SK-N-SH (cell line): ENCODE data around the gene C8A. TPM values are rescaled to one million over a fixed set of nuclear protein-coding genes. Genes with fewer than 3 reads are reported as not detected.

Experiments
- CTCF ChIA-PET: fragments of 300-600, 350-600 bp; formaldehyde crosslinking; extraction: SDS; loops from one replicate; lab custom pipeline; 2021; lab: Yijun Ruan, JAX
- POLR2A ChIA-PET: fragments of 350-600 bp; sonication (Branson Sonifier 250); formaldehyde crosslinking; extraction: SDS; loops from one replicate; lab custom pipeline; 2020; ENCODE audit warnings: antibody characterized with exemption, inconsistent platforms; lab: Yijun Ruan, JAX
- DNase-seq: peaks from one replicate; pipeline ENCODE4 v3.0.0; 2012
- H2AFZ ChIP-seq: fragments of 200-600 bp; sonication (generic); 2 replicates; pipeline ENCODE4 v1.8.1; 2016; ENCODE audit warnings: antibody characterized with exemption, mild to moderate bottlenecking, low read depth
- H3F3A ChIP-seq: fragments of 200-600 bp; sonication (generic); replicated peaks from 2 replicates; pipeline ENCODE3; 2016; ENCODE audit warnings: antibody characterized with exemption, mild to moderate bottlenecking; ENCODE audit not compliant: insufficient read depth
- H3K27ac ChIP-seq, 2 experiments: fragments of 200-500 bp in 1 of 2; fragments of 200-600 bp in 1 of 2; sonication (Bioruptor generic) in 1 of 2; sonication (generic), shearing (Covaris generic) in 1 of 2; 2 replicates each; pipeline versions ENCODE4 v1.5.1 to v1.6.1; 2014 to 2016; ENCODE audit warnings: low read depth in 2 of 2, inconsistent platforms in 1 of 2, low read length in 1 of 2, mild to moderate bottlenecking in 1 of 2, mixed read lengths in 1 of 2
- H3K27me3 ChIP-seq: fragments of 200-600 bp; sonication (generic), shearing (Covaris generic); 2 replicates; pipeline ENCODE4 v1.6.1; 2016; ENCODE audit warnings: mixed run types; ENCODE audit not compliant: insufficient read depth
- H3K36me3 ChIP-seq, 2 experiments: fragments of 200-500 bp in 1 of 2; fragments of 200-600 bp in 1 of 2; sonication (Bioruptor generic) in 1 of 2; sonication (generic) in 1 of 2; replicated peaks in 1 of 2; 2 replicates each; pipeline versions ENCODE3 to v1.5.1; 2014 to 2016; ENCODE audit warnings: low read length in 1 of 2, mild to moderate bottlenecking in 1 of 2; ENCODE audit not compliant: insufficient read depth in 2 of 2, control insufficient read depth in 1 of 2
- H3K4me1 ChIP-seq, 2 experiments: fragments of 200-500 bp in 1 of 2; fragments of 200-600 bp in 1 of 2; sonication (Bioruptor generic) in 1 of 2; sonication (generic), shearing (Covaris generic) in 1 of 2; 2 replicates each; pipeline versions ENCODE4 v1.5.1 to v1.6.1; 2014 to 2016; ENCODE audit warnings: low read depth in 1 of 2, low read length in 1 of 2, mixed run types in 1 of 2; ENCODE audit not compliant: insufficient read depth in 2 of 2, control insufficient read depth in 1 of 2
- H3K4me2 ChIP-seq: fragments of 200-600 bp; sonication (generic), shearing (Covaris generic); 2 replicates; pipeline ENCODE4 v1.6.1; 2017; ENCODE audit warnings: mixed run types
- H3K4me3 ChIP-seq, 2 experiments: fragments of 200-500 bp in 1 of 2; fragments of 200-600 bp in 1 of 2; sonication (Bioruptor generic) in 1 of 2; sonication (generic), shearing (Covaris generic) in 1 of 2; 2 replicates each; pipeline versions ENCODE4 v1.5.1 to v1.8.1; 2014 to 2016; ENCODE audit warnings: low read depth in 2 of 2, inconsistent platforms in 1 of 2, low read length in 1 of 2, mild to moderate bottlenecking in 1 of 2, mixed read lengths in 1 of 2, moderate library complexity in 1 of 2
- H3K79me2 ChIP-seq: fragments of 200-600 bp; sonication (generic); 2 replicates; pipeline ENCODE4 v1.8.1; 2017; ENCODE audit warnings: mild to moderate bottlenecking; ENCODE audit not compliant: insufficient read depth
- H3K9ac ChIP-seq: fragments of 200-600 bp; sonication (generic); 2 replicates; pipeline ENCODE4 v1.6.1; 2017; ENCODE audit warnings: mixed run types
- H3K9me2 ChIP-seq: fragments of 200-600 bp; sonication (generic); 2 replicates; pipeline ENCODE4 v1.6.1; 2017; ENCODE audit warnings: mixed run types
- H3K9me3 ChIP-seq: fragments of 200-600 bp; sonication (generic); 2 replicates; pipeline ENCODE4 v1.6.1; 2017; ENCODE audit warnings: mixed run types, mild to moderate bottlenecking, moderate library complexity
- H4K20me1 ChIP-seq: fragments of 200-600 bp; sonication (generic); 2 replicates; pipeline ENCODE4 v1.6.1; 2017; ENCODE audit warnings: mild to moderate bottlenecking, mixed run types; ENCODE audit not compliant: insufficient read depth
- ELF1 ChIP-seq: IDR thresholded peaks from 2 replicates; pipeline ENCODE4 v1.4.0; 2012
- FOXM1 ChIP-seq: IDR thresholded peaks from 2 replicates; pipeline ENCODE4 v1.4.0; 2012; ENCODE audit warnings: low read depth, mild to moderate bottlenecking
- GABPA ChIP-seq: IDR thresholded peaks from 2 replicates; pipeline ENCODE4 v1.4.0; 2012; ENCODE audit warnings: low read depth, mild to moderate bottlenecking
- GATA2 ChIP-seq: sonication (generic); formaldehyde crosslinking; IDR thresholded peaks from 2 replicates; pipeline ENCODE4 v1.5.0; 2020; ENCODE audit warnings: mild to moderate bottlenecking, missing genetic modification reagents
- MEF2A ChIP-seq: IDR thresholded peaks from 2 replicates; pipeline ENCODE4 v1.4.0; 2012; ENCODE audit warnings: low read depth, borderline replicate concordance
- MXI1 ChIP-seq: IDR thresholded peaks from 2 replicates; pipeline ENCODE4 v1.6.1; 2012; ENCODE audit warnings: mild to moderate bottlenecking, low read depth, low read length, improper control_type of control experiment
- NRF1 ChIP-seq: IDR thresholded peaks from 2 replicates; pipeline ENCODE4 v1.6.1; 2012; ENCODE audit warnings: low read depth, mild to moderate bottlenecking, low read length
- RAD21 ChIP-seq: IDR thresholded peaks from 2 replicates; pipeline ENCODE4 v1.6.1; 2012; ENCODE audit warnings: mild to moderate bottlenecking, low read length
- RCOR1 ChIP-seq: fragments of 150-350 bp; IDR thresholded peaks from 2 replicates; pipeline ENCODE4 v1.6.1; 2017; ENCODE audit warnings: antibody characterized with exemption, low read length
- SMC3 ChIP-seq: IDR thresholded peaks from 2 replicates; pipeline ENCODE4 v1.6.1; 2012; ENCODE audit warnings: low read depth, low read length, improper control_type of control experiment
- TCF12 ChIP-seq: IDR thresholded peaks from 2 replicates; pipeline ENCODE4 v1.4.0; 2012
- WGBS: methylation state at CpG from one replicate; pipeline ENCODE4 v1.1.6; 2017; ENCODE audit warnings: low lambda C conversion rate; 5-methylcytosine and 5-hydroxymethylcytosine counted together
- polyA plus RNA-seq, 3 experiments: library from polyadenylated mRNA; depleted of rRNA; stranded (reverse); fragments of >200 nt; gene quantifications; 2 replicates each; pipeline ENCODE4 v1.2.3, GENCODE V29; 2012
- TF ChIP-seq, protein P1 (sequence below): fragments of 150-350 bp; IDR thresholded peaks from 2 replicates; pipeline ENCODE4 v1.6.1; 2016; ENCODE audit warnings: mild to moderate bottlenecking, low read depth, low read length
- TF ChIP-seq, protein P2 (sequence below): IDR thresholded peaks from 2 replicates; pipeline ENCODE4 v1.4.0; 2012; ENCODE audit warnings: low read depth
- TF ChIP-seq, protein P3 (sequence below): IDR thresholded peaks from 2 replicates; pipeline ENCODE4; 2012

Gene C8A
- polyA plus RNA-seq, 1 of the 3 experiments (the other 2 are of a cell fraction) = not detected

DNA sequence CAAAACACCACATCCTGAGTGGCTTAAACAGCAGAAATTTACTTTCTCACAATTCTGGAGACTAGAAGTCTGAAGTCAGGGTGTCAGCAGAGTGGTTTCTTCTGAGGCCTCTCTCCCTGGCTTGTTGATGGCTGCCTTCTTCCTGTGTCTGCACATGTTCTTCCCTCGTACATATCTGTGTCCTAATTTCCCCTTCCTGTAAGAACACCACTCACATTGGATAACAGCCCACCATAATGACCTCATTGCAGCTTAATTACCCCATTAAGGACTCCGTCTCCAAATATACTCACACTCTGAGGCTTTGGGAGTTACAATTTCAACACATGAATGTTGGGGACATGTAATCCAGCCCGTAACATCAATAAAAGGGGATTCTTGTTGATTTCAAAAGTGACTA is 23.4 kb downstream of the C8A start:
- H3K27ac ChIP-seq = no peak overlapping the region
- H3K9me2 ChIP-seq = no peaks in the 10 kb centered on the region
- no peak for TF ChIP-seq GABPA
- no peak for TF ChIP-seq RCOR1
- TF ChIP-seq ELF1 = no peak
- TF ChIP-seq FOXM1 = no peak
- TF ChIP-seq, all 33 proteins: peak for 0
- Histone ChIP-seq H3K9ac (no peak overlapping the region), H3K4me2 (no peak overlapping the region), H3K27me3 (no peaks in the 10 kb centered on the region), H3K4me3 (no peak overlapping the region), H3K9me3 (no peaks in the 10 kb centered on the region), H3F3A (no peaks in the 10 kb centered on the region), H3K79me2 (no peaks in the 10 kb centered on the region), H3K36me3 (no peaks in the 10 kb centered on the region), H4K20me1 (no peaks in the 10 kb centered on the region), H3K4me1 (no peaks in the 10 kb centered on the region; a peak in 1 of 4 replicates), H2AFZ (no peak overlapping the region)
- ChIA-PET POLR2A (no interaction called here), CTCF (interaction anchor here (0.6 to 0.7 kb wide), 2 partner anchors 13 to 1265 kb away, joined by 3 read pairs; no protein-coding TSS in a partner anchor)
- no peak for DNase-seq
- 53% methylated on average over 3 of the region's 3 CpGs for WGBS

DNA sequence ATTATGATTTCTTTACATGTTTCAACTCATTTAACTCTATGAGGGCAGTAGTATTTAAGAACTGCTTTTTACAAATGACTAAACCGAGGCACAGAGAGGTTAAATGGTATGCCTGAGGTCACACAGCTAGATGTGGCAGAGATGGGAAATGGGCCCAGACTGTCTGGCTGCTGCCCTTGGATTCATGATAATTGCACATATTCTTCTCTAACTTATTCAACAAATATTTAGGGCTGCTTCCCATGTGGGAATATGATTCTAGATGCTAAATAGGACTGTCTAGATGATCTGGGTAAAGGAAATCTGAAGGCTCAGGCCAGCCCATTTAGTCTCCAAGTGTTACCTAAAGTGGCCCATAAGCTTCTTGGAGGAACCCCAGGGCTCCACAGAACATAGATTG is 26.2 kb downstream of the C8A start:
- no peaks in the 10 kb centered on the region for H4K20me1 ChIP-seq
- no peak overlapping the region for H3K4me3 ChIP-seq
- no peaks in the 10 kb centered on the region for H3K79me2 ChIP-seq
- no peak overlapping the region for H2AFZ ChIP-seq
- POLR2A ChIA-PET = no interaction called here
- H3K27ac ChIP-seq = no peak overlapping the region
- H3K9me3 ChIP-seq = no peaks in the 10 kb centered on the region
- H3K9ac ChIP-seq = no peak overlapping the region
- TF ChIP-seq, protein P1, sequence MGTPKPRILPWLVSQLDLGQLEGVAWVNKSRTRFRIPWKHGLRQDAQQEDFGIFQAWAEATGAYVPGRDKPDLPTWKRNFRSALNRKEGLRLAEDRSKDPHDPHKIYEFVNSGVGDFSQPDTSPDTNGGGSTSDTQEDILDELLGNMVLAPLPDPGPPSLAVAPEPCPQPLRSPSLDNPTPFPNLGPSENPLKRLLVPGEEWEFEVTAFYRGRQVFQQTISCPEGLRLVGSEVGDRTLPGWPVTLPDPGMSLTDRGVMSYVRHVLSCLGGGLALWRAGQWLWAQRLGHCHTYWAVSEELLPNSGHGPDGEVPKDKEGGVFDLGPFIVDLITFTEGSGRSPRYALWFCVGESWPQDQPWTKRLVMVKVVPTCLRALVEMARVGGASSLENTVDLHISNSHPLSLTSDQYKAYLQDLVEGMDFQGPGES = no peak
- TF ChIP-seq, protein P2, sequence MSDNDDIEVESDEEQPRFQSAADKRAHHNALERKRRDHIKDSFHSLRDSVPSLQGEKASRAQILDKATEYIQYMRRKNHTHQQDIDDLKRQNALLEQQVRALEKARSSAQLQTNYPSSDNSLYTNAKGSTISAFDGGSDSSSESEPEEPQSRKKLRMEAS = no peak
- TF ChIP-seq GATA2 (CRISPR knock-in tag) (no peak), RAD21 (no peak), MEF2A (no peak), MXI1 (no peak), TCF12 (no peak), NRF1 (no peak), ELF1 (no peak), GABPA (no peak), SMC3 (no peak)
- TF ChIP-seq, protein P3, sequence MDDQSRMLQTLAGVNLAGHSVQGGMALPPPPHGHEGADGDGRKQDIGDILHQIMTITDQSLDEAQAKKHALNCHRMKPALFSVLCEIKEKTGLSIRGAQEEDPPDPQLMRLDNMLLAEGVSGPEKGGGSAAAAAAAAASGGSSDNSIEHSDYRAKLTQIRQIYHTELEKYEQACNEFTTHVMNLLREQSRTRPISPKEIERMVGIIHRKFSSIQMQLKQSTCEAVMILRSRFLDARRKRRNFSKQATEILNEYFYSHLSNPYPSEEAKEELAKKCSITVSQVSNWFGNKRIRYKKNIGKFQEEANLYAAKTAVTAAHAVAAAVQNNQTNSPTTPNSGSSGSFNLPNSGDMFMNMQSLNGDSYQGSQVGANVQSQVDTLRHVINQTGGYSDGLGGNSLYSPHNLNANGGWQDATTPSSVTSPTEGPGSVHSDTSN = no peak
- TF ChIP-seq, all 33 proteins: peak for 0
- Histone ChIP-seq H3F3A (no peaks in the 10 kb centered on the region), H3K4me1 (no peaks in the 10 kb centered on the region; a peak in 1 of 4 replicates), H3K36me3 (no peaks in the 10 kb centered on the region), H3K27me3 (no peaks in the 10 kb centered on the region), H3K4me2 (no peak overlapping the region), H3K9me2 (no peaks in the 10 kb centered on the region)
- 15% methylated on average over 1 of the region's 1 CpG for WGBS
- CTCF ChIA-PET = no interaction called here
- no peak for DNase-seq
